ENCODE results near the gene IPO13.

The IPO13 gene

GRCh38 chr1:43987159-43987902 lies 40.6 kb downstream of the IPO13 start:
- no peak for DNase-seq (ENCODE audit: low read depth in 2 of 2)

DNA sequence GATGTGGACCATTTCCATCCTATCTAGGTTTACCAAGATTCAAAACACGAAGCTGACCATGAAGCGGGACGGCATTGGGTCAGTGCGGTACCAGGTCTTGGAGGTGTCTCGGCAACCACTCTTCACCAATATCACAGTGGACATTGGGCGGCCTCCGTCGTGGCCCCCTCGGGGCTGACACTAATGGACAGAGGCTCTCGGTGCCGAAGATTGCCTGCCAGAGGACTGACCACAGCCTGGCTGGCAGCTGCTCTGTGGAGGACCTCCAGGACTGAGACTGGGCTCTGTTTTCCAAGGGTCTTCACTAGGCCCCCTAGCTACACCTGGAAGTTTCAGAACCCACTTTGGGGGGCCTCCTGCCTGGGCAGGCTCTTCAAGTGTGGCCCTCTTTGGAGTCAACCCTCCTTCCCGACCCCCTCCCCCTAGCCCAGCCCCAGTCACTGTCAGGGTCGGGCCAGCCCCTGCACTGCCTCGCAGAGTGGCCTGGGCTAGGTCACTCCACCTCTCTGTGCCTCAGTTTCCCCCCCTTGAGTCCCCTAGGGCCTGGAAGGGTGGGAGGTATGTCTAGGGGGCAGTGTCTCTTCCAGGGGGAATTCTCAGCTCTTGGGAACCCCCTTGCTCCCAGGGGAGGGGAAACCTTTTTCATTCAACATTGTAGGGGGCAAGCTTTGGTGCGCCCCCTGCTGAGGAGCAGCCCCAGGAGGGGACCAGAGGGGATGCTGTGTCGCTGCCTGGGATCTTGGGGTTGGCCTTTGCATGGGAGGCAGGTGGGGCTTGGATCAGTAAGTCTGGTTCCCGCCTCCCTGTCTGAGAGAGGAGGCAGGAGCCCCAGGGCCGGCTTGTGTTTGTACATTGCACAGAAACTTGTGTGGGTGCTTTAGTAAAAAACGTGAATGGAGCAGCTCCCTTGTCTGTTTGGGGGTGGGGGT lies 43.8 kb downstream of the IPO13 start:
- DNase-seq (ENCODE audit: low read depth in 2 of 2), result no peak

DNA sequence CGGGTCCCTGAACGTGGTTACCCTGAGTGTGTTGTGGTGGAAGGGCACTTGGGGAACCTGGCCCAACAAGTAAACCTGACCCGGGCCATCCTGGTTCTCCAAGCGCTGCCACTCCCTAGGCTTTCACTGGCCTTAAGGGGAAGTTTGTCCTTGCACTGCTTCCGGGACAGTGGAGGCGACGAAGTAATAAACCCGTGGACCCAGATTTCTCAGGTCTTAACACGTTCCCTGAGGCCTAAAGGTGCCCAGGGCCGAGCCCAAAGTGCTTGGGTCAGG lies 44.4 kb downstream of the IPO13 start:
- DNase-seq (ENCODE audit: low read depth in 2 of 2), result no peak

DNA sequence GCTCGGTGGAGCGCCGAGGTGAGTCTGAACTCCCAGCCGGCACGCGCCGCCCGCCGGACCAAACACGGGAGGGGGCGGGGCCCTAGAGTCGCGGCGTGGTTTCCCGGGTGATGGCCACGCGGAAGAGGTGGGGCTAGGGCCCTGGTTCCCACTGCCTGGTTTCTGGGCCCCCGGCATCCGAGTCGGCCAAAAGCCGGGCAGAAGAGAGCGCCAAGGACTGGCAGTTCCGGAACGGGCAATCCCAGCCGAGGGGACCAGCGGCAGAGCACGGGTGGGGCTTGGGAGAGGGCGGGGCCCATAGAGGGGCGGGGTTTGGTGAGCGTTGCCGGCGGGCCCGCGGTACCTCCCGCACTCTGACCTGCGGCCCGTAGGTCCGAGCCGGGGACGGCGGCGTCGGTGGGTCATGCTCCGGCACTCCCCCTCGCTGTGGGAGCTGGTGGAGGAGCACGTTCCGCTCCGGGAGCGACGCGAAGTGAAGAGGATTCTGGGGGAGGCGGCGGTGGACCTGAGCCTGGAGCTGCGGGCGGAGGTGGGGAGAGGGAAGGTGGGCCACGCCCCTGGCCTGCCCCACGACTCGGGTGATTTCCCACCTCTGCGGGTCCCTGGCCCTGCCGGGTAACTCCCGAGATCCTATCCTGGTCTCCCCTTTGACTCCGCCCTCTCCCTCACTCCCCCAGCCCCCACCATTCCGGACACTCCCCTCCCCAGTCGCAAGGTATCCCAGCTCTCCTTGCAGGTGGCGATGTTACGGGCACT lies 44.9 kb downstream of the IPO13 start, which contains the start of gene CCDC24:
Gene CCDC24 (plus strand): TSS at position 124 of the 756 bp plus-strand sequence. CDS start 280 bp downstream, at position 404.
- DNase-seq (ENCODE audit: low read depth in 2 of 2), result peak; percentile 43 to 69

DNA sequence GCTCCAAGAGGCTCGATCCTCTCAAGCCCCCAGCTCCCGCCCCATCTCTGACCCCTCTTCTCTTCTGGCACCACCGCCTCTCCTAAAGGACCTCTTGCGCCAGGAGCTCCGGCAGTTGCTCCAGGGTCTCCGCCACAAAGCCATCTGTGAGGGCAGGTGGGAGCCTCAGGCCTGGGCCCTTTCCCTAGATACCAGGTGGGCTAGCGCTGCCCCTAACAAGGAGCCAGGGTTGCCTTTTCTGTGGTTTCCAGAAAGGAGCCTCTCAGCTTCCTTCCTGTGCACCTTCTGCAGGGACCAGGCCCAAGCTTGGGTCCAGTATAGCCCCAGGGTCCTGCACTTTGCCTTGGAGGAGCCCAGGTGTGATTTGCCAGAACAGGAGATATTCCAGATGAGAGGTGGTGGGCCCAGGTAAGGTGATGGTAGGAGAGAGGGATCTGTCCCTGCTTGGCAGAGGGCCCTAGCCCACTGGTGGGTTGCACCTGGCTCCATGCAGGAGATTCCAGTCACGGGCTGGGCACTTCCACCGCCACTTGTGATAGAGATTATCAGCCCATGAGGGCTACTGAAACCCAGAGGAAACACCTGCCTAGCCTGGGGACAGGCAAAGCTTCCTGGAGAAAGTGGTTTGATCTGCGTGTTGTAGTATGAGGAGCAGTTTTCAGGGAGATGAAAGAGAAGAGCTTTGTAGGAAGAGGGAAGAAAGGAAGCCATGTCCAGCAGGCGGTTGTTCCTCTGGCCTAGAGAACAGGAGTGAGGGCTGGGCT lies 45.7 kb downstream of the IPO13 start:
- no peak for DNase-seq (ENCODE audit: low read depth in 2 of 2)

GRCh38 chr1:43993206-43993914 lies 46.6 kb downstream of the IPO13 start:
- DNase-seq (ENCODE audit: low read depth in 2 of 2), result no peak

GRCh38 chr1:43994071-43994470 lies 47.3 kb downstream of the IPO13 start:
- no peak for DNase-seq (ENCODE audit: low read depth in 2 of 2)

DNA sequence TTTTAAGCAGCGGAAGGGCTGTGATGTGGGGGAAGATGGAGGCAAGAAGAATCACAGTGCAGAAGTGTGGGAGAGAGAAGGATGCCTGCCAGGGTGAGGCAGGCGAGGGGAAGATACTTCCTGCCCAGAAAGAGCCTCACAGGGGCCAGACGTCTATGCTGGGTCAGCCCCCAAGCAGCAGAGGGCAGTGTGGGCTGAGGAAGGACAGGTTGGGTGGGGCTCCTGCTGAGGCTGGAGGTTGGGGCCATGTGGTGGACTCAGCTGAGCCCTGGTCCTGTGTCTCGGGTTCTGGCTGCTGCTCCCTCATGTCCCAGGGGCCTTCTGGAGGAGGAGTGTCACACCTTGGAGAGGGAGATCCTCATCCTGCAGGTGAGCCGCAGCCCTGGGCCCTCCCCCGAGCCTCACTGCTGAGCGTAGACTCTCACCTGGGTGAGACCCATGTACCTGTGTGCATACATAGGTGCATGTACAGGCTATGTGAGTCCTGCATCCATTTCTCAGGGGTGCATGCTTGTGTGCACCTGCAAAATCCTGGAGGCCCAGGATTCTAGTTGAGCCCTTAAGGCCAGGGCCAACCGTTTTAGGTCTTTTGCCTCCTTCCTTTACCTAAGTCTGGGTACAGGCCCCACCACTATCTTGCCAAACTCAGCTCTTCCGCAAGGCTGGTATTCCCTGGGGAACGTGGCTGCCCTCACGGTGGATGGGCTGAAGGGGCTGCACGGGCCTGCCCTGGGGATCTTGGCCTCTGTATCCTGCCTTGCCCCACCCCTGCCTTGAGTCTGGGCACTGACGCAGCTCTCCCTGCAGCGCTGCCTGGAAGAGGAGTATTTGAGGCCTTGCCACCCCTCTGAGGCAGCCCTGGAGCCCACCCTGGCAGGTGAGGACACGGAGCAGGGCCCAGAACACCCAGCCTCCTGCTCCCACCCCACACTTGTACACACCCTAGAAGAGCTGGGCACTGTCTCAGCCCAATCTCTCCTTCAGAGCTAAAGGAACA lies 48.3 kb downstream of the IPO13 start:
- DNase-seq (ENCODE audit: low read depth in 2 of 2), result no peak

DNA sequence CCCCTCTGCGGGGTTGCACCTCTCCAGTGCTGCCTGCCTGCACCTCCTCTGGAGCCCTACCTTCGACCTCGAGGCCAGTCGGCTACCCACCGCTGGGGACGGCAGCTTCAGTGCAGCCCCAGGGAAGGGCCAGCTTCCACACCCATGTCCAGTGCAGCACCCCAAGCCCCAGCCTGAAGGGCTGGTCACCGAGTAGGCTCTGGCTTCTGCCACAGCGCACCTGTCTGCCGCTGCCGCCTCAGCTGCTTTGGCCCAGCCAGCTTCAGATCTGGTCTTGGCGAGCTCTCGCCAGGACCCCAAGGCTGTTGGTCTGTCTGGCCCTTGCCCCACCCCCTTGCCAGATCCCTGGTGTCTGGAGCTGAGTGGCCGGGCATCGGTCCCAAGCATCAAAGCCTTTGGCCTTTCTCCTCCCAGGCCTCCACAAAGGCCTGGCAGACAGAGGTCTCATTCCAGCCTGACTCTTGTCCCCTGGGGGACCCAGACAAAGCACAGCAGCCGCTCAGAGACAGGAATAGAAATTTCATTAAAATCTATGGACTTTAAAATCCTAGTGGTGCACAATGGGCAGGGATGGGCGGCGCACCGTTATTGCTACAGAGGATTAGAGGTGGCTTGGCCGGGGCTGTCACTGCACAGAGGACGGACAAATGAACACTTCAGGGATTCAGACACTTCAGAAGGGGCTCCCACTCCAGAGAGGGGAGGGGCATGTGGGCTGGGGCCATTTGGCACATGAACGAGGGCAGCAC lies 49.4 kb downstream of the IPO13 start:
- no peak for DNase-seq (ENCODE audit: low read depth in 2 of 2)

DNA sequence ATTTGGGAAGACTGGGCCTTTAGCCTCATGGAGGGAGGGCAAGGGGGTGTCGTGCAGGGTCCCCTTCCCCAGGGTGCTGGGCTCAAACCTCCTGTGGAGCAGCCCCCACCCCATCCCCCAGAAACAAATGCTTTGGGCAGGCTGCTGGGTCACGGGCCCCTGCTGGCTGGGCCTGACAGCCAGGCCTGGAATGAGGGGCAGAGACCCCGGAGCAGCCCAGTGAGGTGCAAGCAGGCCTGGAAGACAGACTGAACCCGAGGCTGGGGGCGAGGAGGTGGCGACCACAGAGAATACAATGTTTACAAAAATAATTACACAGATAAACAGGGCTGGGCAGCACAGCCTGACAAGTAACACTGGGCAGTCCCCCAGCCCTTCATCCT lies 50.0 kb downstream of the IPO13 start:
- no peak for DNase-seq (ENCODE audit: low read depth in 2 of 2)

- DNase-seq (ENCODE audit: low read depth in 2 of 2), result no peak
Measured at GRCh38 chr1:43997295-43997999, 50.7 kb downstream of the IPO13 start.

DNA sequence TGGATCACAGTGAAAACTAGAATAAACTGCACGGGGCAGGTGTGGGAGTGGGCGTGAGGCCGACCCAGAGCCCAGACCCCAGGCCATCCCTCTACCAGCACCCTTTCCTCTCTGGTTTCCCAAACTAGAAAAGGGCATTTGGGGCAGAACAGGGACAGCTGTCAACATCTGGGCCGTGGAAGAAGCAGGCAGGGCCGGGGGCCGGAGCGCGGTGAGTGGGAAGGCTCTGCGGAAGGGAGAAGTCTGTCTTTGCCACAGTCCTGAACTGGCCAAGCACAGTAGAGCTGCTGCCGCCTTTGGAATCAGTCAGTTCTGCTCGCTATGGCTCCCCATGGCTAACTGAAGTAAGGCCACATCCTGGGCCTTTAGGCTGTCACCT lies 51.2 kb downstream of the IPO13 start:
- DNase-seq (ENCODE audit: low read depth in 2 of 2), result no peak

DNA sequence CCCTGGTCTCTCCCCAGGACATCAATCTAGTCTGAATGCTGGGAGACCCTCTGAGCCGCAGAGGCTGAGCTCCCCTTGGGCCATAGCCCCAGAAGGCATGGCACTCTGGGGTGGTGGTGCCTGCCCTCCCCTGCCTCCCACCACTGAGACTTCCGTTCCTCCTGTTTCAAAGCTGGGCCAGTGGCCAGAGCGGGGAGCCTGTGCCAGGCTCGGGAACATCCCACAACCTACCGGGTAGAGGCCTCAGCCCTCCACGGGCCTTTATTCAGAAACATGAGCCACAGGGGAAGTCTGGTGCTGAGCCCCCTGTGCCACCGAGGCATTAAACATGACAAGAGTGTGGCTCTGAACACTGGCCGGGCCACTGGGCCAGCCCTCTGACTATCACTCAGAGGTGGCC lies 52.7 kb downstream of the IPO13 start:
- no peak for DNase-seq (ENCODE audit: low read depth in 2 of 2)

DNA sequence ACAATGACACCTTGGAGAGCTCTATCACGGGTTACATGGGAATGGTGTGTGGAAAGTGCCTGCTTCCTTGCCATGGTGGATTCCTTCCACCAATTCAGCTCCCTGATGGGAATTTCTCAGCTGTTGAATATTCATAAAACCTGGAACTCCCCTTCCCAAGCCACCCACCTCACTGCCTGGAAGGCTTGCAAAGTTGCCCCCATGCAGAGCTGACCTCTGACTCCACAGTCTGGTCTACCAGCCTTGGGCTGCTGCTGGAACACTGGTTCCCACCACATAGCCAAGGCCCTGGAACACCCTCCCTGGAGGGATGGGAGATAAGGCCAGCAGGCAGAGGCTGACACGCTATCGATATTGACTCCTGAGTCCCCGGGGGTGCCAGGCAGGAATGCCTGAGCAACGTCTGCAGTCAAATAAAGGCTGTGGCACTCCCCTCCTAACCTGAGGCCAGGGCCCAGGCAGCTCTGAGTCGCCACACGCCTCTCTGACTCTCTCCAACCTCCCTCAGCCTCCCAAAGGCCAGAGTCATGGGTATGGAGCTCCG lies 53.4 kb downstream of the IPO13 start:
- DNase-seq (ENCODE audit: low read depth in 2 of 2), result no peak

DNA sequence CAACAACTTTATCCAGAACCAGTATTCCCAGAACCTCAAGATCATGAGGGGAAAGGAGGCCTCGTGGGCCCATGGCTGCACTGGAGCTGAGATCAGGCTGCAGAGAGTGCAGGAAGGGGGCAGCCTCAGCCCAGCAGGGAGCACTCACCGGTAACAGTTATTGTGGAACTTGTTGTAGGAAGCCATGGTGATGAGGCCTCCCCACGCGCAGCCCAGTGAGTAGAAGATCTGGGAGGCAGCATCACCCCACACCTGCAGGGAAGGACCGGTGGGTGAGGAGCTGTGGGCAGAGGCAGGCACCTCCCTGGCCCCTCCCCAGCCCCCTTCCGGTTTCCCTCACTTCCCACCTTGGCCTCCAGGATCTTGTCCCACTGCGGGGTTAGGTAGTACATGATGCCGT lies 55.4 kb downstream of the IPO13 start:
- DNase-seq (ENCODE audit: low read depth in 2 of 2), result no peak

DNA sequence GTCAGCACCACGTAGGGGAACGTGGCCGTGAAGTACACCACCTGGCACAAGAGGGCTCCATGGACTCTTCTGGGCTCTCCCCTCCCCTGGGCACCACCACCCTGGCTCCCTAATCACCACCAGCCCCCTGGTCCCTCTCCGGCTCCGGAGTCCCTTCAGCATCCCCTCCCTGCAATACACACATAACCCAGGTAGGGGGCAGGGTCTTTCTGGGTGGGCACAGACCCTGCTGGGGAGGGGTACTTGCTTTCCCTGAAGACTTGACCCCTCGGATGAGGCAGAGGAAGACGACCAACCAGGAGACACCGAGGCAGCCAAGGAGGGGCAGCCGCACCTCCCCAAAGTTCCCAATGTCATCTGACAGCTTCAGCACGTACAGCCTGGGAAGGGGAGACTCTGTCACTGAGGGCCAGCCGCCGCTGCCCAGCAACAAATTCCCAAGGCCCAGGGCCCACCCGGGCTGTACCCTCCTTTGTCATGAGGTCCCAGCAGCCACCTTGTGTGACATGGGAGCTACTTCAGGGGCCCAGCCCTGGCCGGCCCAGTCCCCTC lies 55.9 kb downstream of the IPO13 start:
- no peak for DNase-seq (ENCODE audit: low read depth in 2 of 2)

GRCh38 chr1:44008259-44008658 lies 61.5 kb downstream of the IPO13 start:
- DNase-seq (ENCODE audit: low read depth in 2 of 2), result no peak

GRCh38 chr1:44010935-44011471 lies 64.3 kb downstream of the IPO13 start:
- DNase-seq (ENCODE audit: low read depth in 2 of 2), result no peak
